Sigmoid colon (tissue), 7 donors: ENCODE measurements around the gene KRT73. TPM values are rescaled to one million over a fixed set of nuclear protein-coding genes. Genes with fewer than 3 reads are reported as not detected.

ENCODE experiments used
- DNase-seq: peaks from one replicate; pipeline ENCODE4 v3.0.0-alpha.2; 2019
- H3K27ac ChIP-seq, 4 donors: fragments of 200-600 bp; sonication (generic); one replicate each; pipeline ENCODE4 v1.5.1; 2016 to 2019; ENCODE audit warnings: mild to moderate bottlenecking in 1 of 4
- H3K27me3 ChIP-seq, 3 donors: fragments of 200-600 bp; sonication (generic); one replicate each; pipeline ENCODE4 v1.5.1; 2019; ENCODE audit warnings: mild to moderate bottlenecking in 1 of 3
- H3K36me3 ChIP-seq, 4 donors: fragments of 200-600 bp; sonication (generic); one replicate each; pipeline ENCODE4 v1.5.1; 2016 to 2019
- H3K4me1 ChIP-seq, 4 donors: fragments of 200-600 bp; sonication (generic); one replicate each; pipeline ENCODE4 v1.5.1; 2017 to 2019
- H3K4me3 ChIP-seq, 4 donors: fragments of 200-600 bp; sonication (generic); one replicate each; pipeline ENCODE4 v1.5.1; 2017 to 2019; ENCODE audit warnings: mild to moderate bottlenecking in 2 of 4, moderate library complexity in 1 of 4
- H3K9me3 ChIP-seq, 4 donors: fragments of 200-600 bp in 3 of 4; sonication (generic) in 3 of 4; one replicate each; pipeline versions ENCODE4 v1.5.1 to v1.6.1; 2013 to 2019
- EP300 ChIP-seq, 4 donors: sonication (generic); formaldehyde crosslinking; IDR thresholded peaks; one replicate each; pipeline ENCODE4 v1.6.1; 2017; ENCODE audit warnings: antibody characterized with exemption in 4 of 4
- POLR2A ChIP-seq, 2 donors: fragments of 450-650 bp; IDR thresholded peaks; one replicate each; pipeline ENCODE4 v1.6.1; 2016; ENCODE audit warnings: antibody characterized with exemption in 2 of 2, mild to moderate bottlenecking in 2 of 2, moderate library complexity in 2 of 2
- POLR2AphosphoS5 ChIP-seq, 4 donors: sonication (generic); formaldehyde crosslinking; IDR thresholded peaks; one replicate each; pipeline ENCODE4 v1.6.1; 2017; ENCODE audit warnings: antibody characterized with exemption in 4 of 4
- WGBS, 2 donors: extraction: QIAGEN DNeasy Blood & Tissue Kit; methylation state at CpG; one replicate each; pipeline ENCODE4 v1.1.7; 2013; 5-methylcytosine and 5-hydroxymethylcytosine counted together
- intact Hi-C: fragments of 100-400 bp; cut with DNase I; formaldehyde crosslinking; loops from one replicate; pipeline ENCODE4 v1.15.1; 2023
- polyA plus RNA-seq, 3 donors: library from polyadenylated mRNA; stranded (reverse); fragments of 200-250 nt; gene quantifications; one replicate each; pipeline ENCODE4 v1.2.3, GENCODE V29; 2013
- total RNA-seq, 4 donors: library from RNA; depleted of rRNA; stranded (reverse); fragments of >200 nt; gene quantifications; one replicate each; pipeline ENCODE4 v1.1.0, GENCODE V29; 2016
- TF ChIP-seq, protein P1 (sequence below), 4 experiments: fragments of 450-650 bp in 3 of 4; fragments of 200-600 bp in 1 of 4; IDR thresholded peaks; one replicate each; pipeline ENCODE4 v1.5.1; 2016 to 2019; ENCODE audit warnings: antibody characterized with exemption in 4 of 4, mild to moderate bottlenecking in 3 of 4, moderate library complexity in 2 of 4
- donor health status: healthy with polysubstance abuse.
- donor health status: Bipolar disorder and iron deficiency.
- donor health status: healthy.

KRT73 gene
- total and polyA plus RNA-seq, 7 donors = 0.73 TPM; not detected in 6

DNA sequence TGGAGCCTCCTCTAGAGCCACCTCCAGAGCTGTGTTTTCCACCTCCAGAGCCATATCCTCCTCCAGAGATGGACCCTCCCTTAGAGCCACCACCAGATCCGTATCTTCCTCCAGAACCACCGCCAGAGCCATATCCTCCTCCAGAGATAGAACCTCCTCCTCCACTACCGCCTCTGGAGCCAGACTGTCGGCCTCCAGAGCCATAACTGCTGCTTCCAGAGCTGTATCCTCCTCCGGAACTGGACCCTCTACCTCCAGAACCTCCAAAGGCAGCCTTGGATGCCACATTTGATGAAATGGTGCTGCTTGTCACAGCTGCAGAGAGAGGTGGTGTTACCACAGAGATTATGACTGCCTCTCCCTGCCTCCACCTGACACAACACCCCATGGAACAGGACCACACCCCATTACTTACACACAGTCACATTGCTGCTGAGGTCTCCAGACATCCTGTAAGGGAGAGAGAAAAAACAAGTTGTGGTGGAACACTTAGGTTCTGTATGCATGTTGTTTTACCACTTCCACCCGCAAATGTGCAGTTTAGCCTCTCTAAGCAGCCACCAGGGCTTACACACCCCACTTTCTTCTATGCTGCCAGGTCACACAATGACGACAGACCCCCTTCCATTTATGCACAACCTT lies 26.9 kb upstream of the KRT73 start:
- Histone ChIP-seq H3K36me3 (no peaks in the 10 kb centered on the region), H3K27me3 (peaks cover 0 to 8% (median 0%) of the 10 kb centered on the region in 3 donors), H3K9me3 (no peaks in the 10 kb centered on the region), H3K4me3 (no peak overlapping the region), H3K27ac (no peak overlapping the region), H3K4me1 (peaks cover 0 to 3% (median 1%) of the 10 kb centered on the region in 4 donors)
- WGBS, 2 donors = 74 to 84% methylated on average over 7 of the region's 7 CpGs
- intact Hi-C loops = no loop called here
- TF ChIP-seq, protein P1, sequence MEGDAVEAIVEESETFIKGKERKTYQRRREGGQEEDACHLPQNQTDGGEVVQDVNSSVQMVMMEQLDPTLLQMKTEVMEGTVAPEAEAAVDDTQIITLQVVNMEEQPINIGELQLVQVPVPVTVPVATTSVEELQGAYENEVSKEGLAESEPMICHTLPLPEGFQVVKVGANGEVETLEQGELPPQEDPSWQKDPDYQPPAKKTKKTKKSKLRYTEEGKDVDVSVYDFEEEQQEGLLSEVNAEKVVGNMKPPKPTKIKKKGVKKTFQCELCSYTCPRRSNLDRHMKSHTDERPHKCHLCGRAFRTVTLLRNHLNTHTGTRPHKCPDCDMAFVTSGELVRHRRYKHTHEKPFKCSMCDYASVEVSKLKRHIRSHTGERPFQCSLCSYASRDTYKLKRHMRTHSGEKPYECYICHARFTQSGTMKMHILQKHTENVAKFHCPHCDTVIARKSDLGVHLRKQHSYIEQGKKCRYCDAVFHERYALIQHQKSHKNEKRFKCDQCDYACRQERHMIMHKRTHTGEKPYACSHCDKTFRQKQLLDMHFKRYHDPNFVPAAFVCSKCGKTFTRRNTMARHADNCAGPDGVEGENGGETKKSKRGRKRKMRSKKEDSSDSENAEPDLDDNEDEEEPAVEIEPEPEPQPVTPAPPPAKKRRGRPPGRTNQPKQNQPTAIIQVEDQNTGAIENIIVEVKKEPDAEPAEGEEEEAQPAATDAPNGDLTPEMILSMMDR (IDR thresholded peaks at IDR 0.05) = no peak
- TF ChIP-seq POLR2A (IDR thresholded peaks at IDR 0.05) (no peak), EP300 (IDR thresholded peaks at IDR 0.05) (no peak), POLR2AphosphoS5 (IDR thresholded peaks at IDR 0.05) (no peak)
- no peak for DNase-seq

DNA sequence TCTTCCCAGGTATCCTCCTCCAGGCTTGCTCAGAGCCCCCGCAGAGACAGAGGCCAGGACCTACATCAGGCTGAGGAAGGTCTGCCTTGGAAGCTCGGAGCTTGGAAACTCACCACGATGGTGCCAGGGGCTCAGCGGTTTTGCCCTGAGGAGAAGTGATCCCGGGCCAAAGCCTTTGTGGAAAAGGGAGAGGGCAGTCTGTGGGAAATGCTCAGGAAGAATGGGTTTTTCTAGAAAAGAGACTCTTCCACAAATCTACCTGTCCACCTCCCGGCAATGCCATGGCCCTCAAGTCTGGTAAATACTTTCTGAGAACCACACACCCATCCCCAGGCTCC lies 25.7 kb upstream of the KRT73 start:
- intact Hi-C loops = no loop called here
- Histone ChIP-seq H3K4me3 (no peak overlapping the region), H3K9me3 (no peaks in the 10 kb centered on the region), H3K4me1 (no peaks in the 10 kb centered on the region), H3K27me3 (peaks cover 0 to 10% (median 0%) of the 10 kb centered on the region in 3 donors), H3K36me3 (no peaks in the 10 kb centered on the region), H3K27ac (no peak overlapping the region)
- TF ChIP-seq, protein P1 (IDR thresholded peaks at IDR 0.05) = no peak
- TF ChIP-seq POLR2AphosphoS5 (IDR thresholded peaks at IDR 0.05) (no peak), EP300 (IDR thresholded peaks at IDR 0.05) (no peak), POLR2A (IDR thresholded peaks at IDR 0.05) (no peak)
- WGBS, 2 donors = 92 to 96% methylated on average over 6 of the region's 6 CpGs
- DNase-seq = no peak

DNA sequence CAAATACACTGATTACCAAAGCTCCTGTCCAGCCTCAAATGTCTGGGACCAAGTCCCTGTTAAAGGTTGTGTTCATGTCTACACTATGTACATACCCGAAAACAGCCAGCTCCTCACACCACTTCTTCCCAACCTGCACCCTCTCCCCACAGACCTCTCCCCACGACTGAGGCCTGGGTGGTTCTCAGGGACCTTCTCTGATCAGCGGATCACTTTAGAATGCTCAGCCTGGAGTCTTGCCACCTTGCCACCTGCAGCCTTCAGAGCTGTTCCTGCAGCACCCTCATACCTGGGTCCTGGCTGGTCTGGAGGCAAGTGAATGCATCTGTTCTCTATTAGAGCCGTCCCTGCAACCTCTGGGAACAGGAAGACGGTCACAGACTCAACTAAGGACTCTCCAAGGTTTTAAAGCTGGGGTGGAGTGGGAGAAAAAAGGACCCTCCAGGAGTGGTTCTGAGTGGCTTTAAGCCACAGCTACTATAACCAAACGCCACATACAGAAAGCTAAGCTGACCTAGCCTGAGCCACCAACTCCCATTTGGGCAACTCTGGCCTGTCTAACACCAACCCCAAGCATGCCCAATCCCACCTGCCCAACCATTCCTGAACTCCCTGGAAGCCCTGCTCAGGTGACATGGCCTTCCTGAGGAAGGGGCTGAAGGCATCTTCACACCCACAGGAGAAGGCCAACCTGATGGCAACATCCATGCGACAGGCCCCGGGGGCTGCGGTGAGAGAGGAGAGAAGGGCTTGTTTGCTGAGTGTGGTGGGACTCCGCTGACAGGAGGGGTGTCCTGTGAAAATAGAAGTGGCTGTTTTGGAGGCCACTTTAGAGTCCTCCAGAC lies 25.1 kb upstream of the KRT73 start:
- peaks cover 0 to 10% (median 0%) of the 10 kb centered on the region in 3 donors for H3K27me3 ChIP-seq
- WGBS, 2 donors = 91% methylated on average over 10 of the region's 10 CpGs
- no peak overlapping the region for H3K4me3 ChIP-seq
- TF ChIP-seq POLR2AphosphoS5 (IDR thresholded peaks at IDR 0.05) (no peak), EP300 (IDR thresholded peaks at IDR 0.05) (no peak), POLR2A (IDR thresholded peaks at IDR 0.05) (no peak)
- TF ChIP-seq, protein P1 (IDR thresholded peaks at IDR 0.05) = no peak
- intact Hi-C loops = no loop called here
- no peak overlapping the region for H3K27ac ChIP-seq
- no peaks in the 10 kb centered on the region for H3K9me3 ChIP-seq
- no peaks in the 10 kb centered on the region for H3K4me1 ChIP-seq
- H3K36me3 ChIP-seq = no peaks in the 10 kb centered on the region
- no peak for DNase-seq

DNA sequence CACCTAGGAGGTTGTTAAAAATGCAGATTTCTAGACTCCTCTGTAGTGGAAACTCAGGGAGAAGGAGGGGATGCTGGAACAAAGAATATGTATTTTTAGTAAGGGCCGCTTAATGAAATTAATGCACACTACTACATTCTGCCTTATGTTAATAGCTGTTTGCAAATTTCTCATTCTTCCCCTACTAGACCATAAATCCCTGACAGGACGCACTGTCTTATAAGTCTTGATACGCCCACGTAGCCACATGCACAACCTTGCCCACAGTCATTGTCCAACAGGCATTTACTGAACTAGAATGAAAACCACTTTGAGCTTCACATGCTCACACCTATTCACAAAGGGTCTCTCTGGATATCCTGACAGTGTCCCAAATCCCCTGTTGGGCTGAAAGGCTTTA lies 23.1 kb upstream of the KRT73 start:
- TF ChIP-seq EP300 (IDR thresholded peaks at IDR 0.05) (no peak), POLR2AphosphoS5 (IDR thresholded peaks at IDR 0.05) (no peak), POLR2A (IDR thresholded peaks at IDR 0.05) (no peak)
- TF ChIP-seq, protein P1 (IDR thresholded peaks at IDR 0.05) = no peak
- no peak overlapping the region for H3K27ac ChIP-seq
- H3K4me1 ChIP-seq = no peaks in the 10 kb centered on the region
- intact Hi-C loops = no loop called here
- peaks cover 0 to 10% (median 0%) of the 10 kb centered on the region in 3 donors for H3K27me3 ChIP-seq
- H3K4me3 ChIP-seq = no peak overlapping the region
- H3K36me3 ChIP-seq = no peaks in the 10 kb centered on the region
- no peak for DNase-seq
- no peaks in the 10 kb centered on the region for H3K9me3 ChIP-seq
- WGBS, 2 donors = 69 to 78% methylated on average over 4 of the region's 4 CpGs
